ENCODE results near the gene MARK4. TPM values are rescaled to one million over a fixed set of nuclear protein-coding genes. Genes with fewer than 3 reads are reported as not detected.

The MARK4 gene
- total RNA-seq, 1 experiment from 2014 or later, result 44.0 TPM

DNA sequence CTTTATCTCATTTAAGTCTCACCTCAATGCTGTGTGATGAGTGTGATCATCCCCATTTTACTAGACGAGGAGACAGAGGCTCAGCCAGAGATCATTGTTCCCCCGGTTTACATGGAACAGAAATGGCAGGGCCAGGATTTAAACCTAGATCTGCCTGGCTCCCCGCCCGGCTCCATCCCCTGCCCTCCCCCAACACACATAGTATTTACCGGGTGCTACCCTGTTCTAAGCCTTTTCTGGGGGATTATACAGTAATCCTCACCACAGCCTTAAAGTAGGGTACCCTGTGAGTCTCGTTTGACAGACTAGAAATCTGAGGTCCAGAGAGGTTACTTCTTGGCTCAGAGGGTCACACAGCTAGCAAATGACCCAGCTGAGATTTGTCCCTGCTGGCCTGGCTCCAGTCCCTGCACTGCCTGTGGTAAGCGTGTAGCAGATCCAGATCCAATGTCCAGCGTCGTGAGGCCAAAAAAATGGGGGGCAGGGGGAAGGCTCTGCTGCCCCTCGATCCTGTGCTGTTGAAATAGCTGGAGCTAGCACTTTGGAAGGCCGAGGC lies 85.7 kb downstream of the MARK4 start:
- no peak for TF ChIP-seq EZH2 (IDR thresholded peaks at IDR 0.05; ENCODE audit: borderline replicate concordance, low read depth, low read length, poor library complexity, severe bottlenecking)
- TF ChIP-seq, protein P1, sequence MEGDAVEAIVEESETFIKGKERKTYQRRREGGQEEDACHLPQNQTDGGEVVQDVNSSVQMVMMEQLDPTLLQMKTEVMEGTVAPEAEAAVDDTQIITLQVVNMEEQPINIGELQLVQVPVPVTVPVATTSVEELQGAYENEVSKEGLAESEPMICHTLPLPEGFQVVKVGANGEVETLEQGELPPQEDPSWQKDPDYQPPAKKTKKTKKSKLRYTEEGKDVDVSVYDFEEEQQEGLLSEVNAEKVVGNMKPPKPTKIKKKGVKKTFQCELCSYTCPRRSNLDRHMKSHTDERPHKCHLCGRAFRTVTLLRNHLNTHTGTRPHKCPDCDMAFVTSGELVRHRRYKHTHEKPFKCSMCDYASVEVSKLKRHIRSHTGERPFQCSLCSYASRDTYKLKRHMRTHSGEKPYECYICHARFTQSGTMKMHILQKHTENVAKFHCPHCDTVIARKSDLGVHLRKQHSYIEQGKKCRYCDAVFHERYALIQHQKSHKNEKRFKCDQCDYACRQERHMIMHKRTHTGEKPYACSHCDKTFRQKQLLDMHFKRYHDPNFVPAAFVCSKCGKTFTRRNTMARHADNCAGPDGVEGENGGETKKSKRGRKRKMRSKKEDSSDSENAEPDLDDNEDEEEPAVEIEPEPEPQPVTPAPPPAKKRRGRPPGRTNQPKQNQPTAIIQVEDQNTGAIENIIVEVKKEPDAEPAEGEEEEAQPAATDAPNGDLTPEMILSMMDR (conservative IDR thresholded peaks at IDR 0.05; ENCODE audit: low read depth, low read length), result no peak
- H3K4me1 ChIP-seq (ENCODE audit: insufficient read depth, low read length, poor library complexity, severe bottlenecking), result peaks cover 5% of the 10 kb centered on the region
- no peaks in the 10 kb centered on the region for H3K36me3 ChIP-seq (ENCODE audit: insufficient read depth, low read length, poor library complexity, severe bottlenecking)
- H3K27me3 ChIP-seq (replicated peaks; ENCODE audit: insufficient read depth, low read depth, low read length, poor library complexity), result no peaks in the 10 kb centered on the region
- DNase-seq (ENCODE audit: low spot score), result no peak
- ChIA-PET CTCF (interaction anchor here (0.6 kb wide), 1 partner anchor 29 kb away, joined by 10 read pairs; no protein-coding TSS in a partner anchor), POLR2A (ENCODE audit: low non-redundant PET) (no interaction called here)
- H3K27ac ChIP-seq (ENCODE audit: low read depth, low read length, poor library complexity, severe bottlenecking), result no peak overlapping the region
- intact Hi-C loops (cut with micrococcal nuclease; ENCODE audit: unreplicated experiment), result loop anchor here (5.0 kb wide), 1 partner anchor 319 kb away; no protein-coding TSS in a partner anchor
- no peak overlapping the region for H3K4me3 ChIP-seq (ENCODE audit: low read depth, low read length, poor library complexity, severe bottlenecking)
- no peaks in the 10 kb centered on the region for H3K9me3 ChIP-seq (ENCODE audit: low read depth, low read length, poor library complexity, severe bottlenecking)
- BruUV-seq (replicated peaks), result no TSS peak

DNA sequence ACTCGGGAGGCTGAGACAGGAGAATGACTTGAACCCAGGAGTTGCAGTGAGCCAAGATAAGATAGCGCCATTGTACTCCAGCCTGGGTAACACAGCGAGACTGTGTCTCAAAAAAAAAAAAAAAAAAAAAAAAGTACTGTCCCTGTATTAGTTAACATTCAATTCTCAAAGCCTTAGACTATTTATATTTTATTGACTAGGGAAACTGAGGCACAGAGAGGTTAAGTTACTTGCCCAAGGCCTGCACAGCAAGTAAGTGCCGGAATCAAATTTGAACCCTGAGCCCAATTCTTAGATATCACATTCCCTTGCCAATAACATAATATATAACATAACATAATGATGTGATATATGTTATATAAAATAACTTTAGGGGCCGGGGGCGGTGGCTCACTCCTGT lies 88.6 kb downstream of the MARK4 start:
- DNase-seq (ENCODE audit: low spot score), result no peak
- H3K36me3 ChIP-seq (ENCODE audit: insufficient read depth, low read length, poor library complexity, severe bottlenecking), result no peaks in the 10 kb centered on the region
- POLR2A ChIA-PET (ENCODE audit: low non-redundant PET), result no interaction called here
- CTCF ChIA-PET, result interaction anchor here (1.1 kb wide), 1 partner anchor 23 kb away, joined by 3 read pairs; no protein-coding TSS in a partner anchor
- H3K4me1 ChIP-seq (ENCODE audit: insufficient read depth, low read length, poor library complexity, severe bottlenecking), result peaks cover 5% of the 10 kb centered on the region
- TF ChIP-seq, protein P1 (conservative IDR thresholded peaks at IDR 0.05; ENCODE audit: low read depth, low read length), result no peak
- TF ChIP-seq EZH2 (IDR thresholded peaks at IDR 0.05; ENCODE audit: borderline replicate concordance, low read depth, low read length, poor library complexity, severe bottlenecking), result no peak
- intact Hi-C loops (cut with micrococcal nuclease; ENCODE audit: unreplicated experiment), result loop anchor here (5.0 kb wide), 1 partner anchor 322 kb away; no protein-coding TSS in a partner anchor
- no peak overlapping the region for H3K4me3 ChIP-seq (ENCODE audit: low read depth, low read length, poor library complexity, severe bottlenecking)
- H3K27me3 ChIP-seq (replicated peaks; ENCODE audit: insufficient read depth, low read depth, low read length, poor library complexity), result no peaks in the 10 kb centered on the region
- H3K9me3 ChIP-seq (ENCODE audit: low read depth, low read length, poor library complexity, severe bottlenecking), result no peaks in the 10 kb centered on the region
- H3K27ac ChIP-seq (ENCODE audit: low read depth, low read length, poor library complexity, severe bottlenecking), result no peak overlapping the region
- no TSS peak for BruUV-seq (replicated peaks)

DNA sequence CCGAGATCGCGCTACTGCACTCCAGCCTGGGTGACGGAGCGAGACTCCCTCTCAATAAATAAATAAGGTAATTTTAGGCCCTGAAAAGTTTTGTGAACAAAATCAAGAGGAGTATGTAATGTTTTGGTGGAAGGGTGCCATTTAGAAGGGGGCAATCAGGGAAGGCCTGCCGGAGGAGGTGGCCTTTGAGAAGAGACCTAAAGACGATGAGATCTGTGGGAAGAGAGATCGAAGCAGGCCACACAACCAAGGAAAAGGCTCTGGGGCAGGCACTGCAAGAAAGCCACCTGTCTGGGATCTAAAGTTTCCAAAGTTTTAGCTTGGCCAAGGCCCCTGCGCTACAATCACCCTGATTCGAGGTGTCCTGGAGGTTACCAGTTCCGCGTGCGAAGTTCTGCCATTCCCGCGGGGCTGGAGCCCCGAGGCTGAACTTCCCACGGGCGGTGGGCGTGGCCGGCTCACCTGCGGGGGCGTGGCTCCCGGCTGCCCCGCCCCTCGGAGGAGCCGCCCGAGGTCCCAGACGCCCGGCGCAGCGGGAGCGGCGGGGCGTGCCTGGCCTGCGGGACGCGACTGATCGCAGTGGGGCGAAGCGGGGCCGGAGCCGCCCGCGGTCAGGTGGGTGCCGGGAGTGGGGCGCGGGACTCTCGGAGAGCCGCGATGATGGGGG lies 89.3 kb downstream of the MARK4 start, which contains the start of gene KLC3:
TSS of gene KLC3 (plus strand) at position 519 of the 667 bp plus-strand sequence. CDS start 4,792 bp downstream, outside the sequence.
- intact Hi-C loops (cut with micrococcal nuclease; ENCODE audit: unreplicated experiment), result no loop called here
- peak within 1 kb of the TSS; percentile 48 for H3K4me3 ChIP-seq (ENCODE audit: low read depth, low read length, poor library complexity, severe bottlenecking)
- H3K4me1 ChIP-seq (ENCODE audit: insufficient read depth, low read length, poor library complexity, severe bottlenecking), result peaks cover 5% of the 10 kb centered on the region
- POLR2A ChIA-PET (ENCODE audit: low non-redundant PET), result no interaction called here
- no TSS peak for BruUV-seq (replicated peaks)
- H3K36me3 ChIP-seq (ENCODE audit: insufficient read depth, low read length, poor library complexity, severe bottlenecking), result no peaks in the 10 kb centered on the region
- H3K9me3 ChIP-seq (ENCODE audit: low read depth, low read length, poor library complexity, severe bottlenecking), result no peaks in the 10 kb centered on the region
- CTCF ChIA-PET, result no interaction called here
- H3K27me3 ChIP-seq (replicated peaks; ENCODE audit: insufficient read depth, low read depth, low read length, poor library complexity), result no peaks in the 10 kb centered on the region
- TF ChIP-seq, protein P1 (conservative IDR thresholded peaks at IDR 0.05; ENCODE audit: low read depth, low read length), result no peak
- TF ChIP-seq EZH2 (IDR thresholded peaks at IDR 0.05; ENCODE audit: borderline replicate concordance, low read depth, low read length, poor library complexity, severe bottlenecking), result no peak
- no peak within 1 kb of the TSS for H3K27ac ChIP-seq (ENCODE audit: low read depth, low read length, poor library complexity, severe bottlenecking)
- no peak for DNase-seq (ENCODE audit: low spot score)
